Measurements from ENCODE around the gene SPNS2.

The SPNS2 gene

GRCh38 chr17:4498461-4499397, at the start of gene SPNS2:
Gene SPNS2, plus strand, starts transcription at chr17:4498881. Its CDS starts 167 bp downstream, at chr17:4499048.
- DNase-seq: peak; percentile 55 to 88 (median 74)

GRCh38 chr17:4449736-4450135, 48.9 kb upstream of the SPNS2 start:
- DNase-seq: peak; percentile 37 to 59 (median 39)

GRCh38 chr17:4450710-4451316, 47.9 kb upstream of the SPNS2 start:
- no peak for DNase-seq

- peak; percentile 24 to 43 (median 39) for DNase-seq
Measured at GRCh38 chr17:4453812-4454591, 44.7 kb upstream of the SPNS2 start.

- DNase-seq: no peak
Measured at GRCh38 chr17:4460661-4461060, 38.0 kb upstream of the SPNS2 start.

- no peak for DNase-seq
Measured at GRCh38 chr17:4463818-4464476, 34.7 kb upstream of the SPNS2 start.

GRCh38 chr17:4465786-4466185, 32.9 kb upstream of the SPNS2 start:
- no peak for DNase-seq

GRCh38 chr17:4467287-4467686, 31.4 kb upstream of the SPNS2 start:
- no peak for DNase-seq

GRCh38 chr17:4469552-4469951, 29.1 kb upstream of the SPNS2 start:
- DNase-seq: no peak

- DNase-seq: no peak
Measured at GRCh38 chr17:4472286-4472685, 26.4 kb upstream of the SPNS2 start.

- DNase-seq: no peak
Measured at GRCh38 chr17:4474093-4474492, 24.6 kb upstream of the SPNS2 start.

- DNase-seq: no peak
Measured at GRCh38 chr17:4475001-4475400, 23.7 kb upstream of the SPNS2 start.

- DNase-seq: no peak
Measured at GRCh38 chr17:4475463-4475862, 23.2 kb upstream of the SPNS2 start.

- DNase-seq: no peak
Measured at GRCh38 chr17:4476017-4476416, 22.7 kb upstream of the SPNS2 start.

- DNase-seq: no peak
Measured at GRCh38 chr17:4476511-4477070, 22.1 kb upstream of the SPNS2 start.

- DNase-seq: peak; percentile 36 to 46 (median 45)
Measured at GRCh38 chr17:4477255-4477791, 21.4 kb upstream of the SPNS2 start.

- DNase-seq: no peak
Measured at GRCh38 chr17:4478318-4478830, 20.3 kb upstream of the SPNS2 start.

- no peak for DNase-seq
Measured at GRCh38 chr17:4479340-4479981, 19.2 kb upstream of the SPNS2 start.

GRCh38 chr17:4479982-4480751, 18.5 kb upstream of the SPNS2 start:
- no peak for DNase-seq

All from suppressor macrophage treated with lipopolysaccharide for 1 hour (primary cell).